ENCODE results near the gene DAZAP1. TPM values are rescaled to one million over a fixed set of nuclear protein-coding genes. Genes with fewer than 3 reads are reported as not detected.

The DAZAP1 gene
- total and polyA plus RNA-seq, 9 donors = 29.6 to 113 (median 77.4) TPM

- peak in 1 of 5 donors; percentile 52 for DNase-seq
- TF ChIP-seq, protein P1, sequence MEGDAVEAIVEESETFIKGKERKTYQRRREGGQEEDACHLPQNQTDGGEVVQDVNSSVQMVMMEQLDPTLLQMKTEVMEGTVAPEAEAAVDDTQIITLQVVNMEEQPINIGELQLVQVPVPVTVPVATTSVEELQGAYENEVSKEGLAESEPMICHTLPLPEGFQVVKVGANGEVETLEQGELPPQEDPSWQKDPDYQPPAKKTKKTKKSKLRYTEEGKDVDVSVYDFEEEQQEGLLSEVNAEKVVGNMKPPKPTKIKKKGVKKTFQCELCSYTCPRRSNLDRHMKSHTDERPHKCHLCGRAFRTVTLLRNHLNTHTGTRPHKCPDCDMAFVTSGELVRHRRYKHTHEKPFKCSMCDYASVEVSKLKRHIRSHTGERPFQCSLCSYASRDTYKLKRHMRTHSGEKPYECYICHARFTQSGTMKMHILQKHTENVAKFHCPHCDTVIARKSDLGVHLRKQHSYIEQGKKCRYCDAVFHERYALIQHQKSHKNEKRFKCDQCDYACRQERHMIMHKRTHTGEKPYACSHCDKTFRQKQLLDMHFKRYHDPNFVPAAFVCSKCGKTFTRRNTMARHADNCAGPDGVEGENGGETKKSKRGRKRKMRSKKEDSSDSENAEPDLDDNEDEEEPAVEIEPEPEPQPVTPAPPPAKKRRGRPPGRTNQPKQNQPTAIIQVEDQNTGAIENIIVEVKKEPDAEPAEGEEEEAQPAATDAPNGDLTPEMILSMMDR (IDR thresholded peaks at IDR 0.05) = no peak
- no peak for TF ChIP-seq POLR2A (IDR thresholded peaks at IDR 0.05)
- TF ChIP-seq EP300 (IDR thresholded peaks at IDR 0.05) = no peak
- WGBS, 3 donors = 2 to 3% (median 2%) methylated on average over 54 to 74 of the region's 74 CpGs
- intact Hi-C loops (cut with DNase I) = loop anchor here in 2 of 4 donors (10.0 kb wide), 2 partner anchors 135 to 165 kb away; partner anchors contain the start of gene EFNA2 (in 2 of the 2)
- peaks cover 9% of the 10 kb centered on the region for H3K27me3 ChIP-seq
- H3K36me3 ChIP-seq = no peaks in the 10 kb centered on the region
- no peaks in the 10 kb centered on the region for H3K9me3 ChIP-seq
- H3K27ac ChIP-seq = no peak within 1 kb of the TSS
- H3K4me1 ChIP-seq (ENCODE audit: insufficient read depth) = peaks cover 4% of the 10 kb centered on the region
- H3K4me3 ChIP-seq = no peak within 1 kb of the TSS
Measured at GRCh38 chr19:1449467-1450442, 42.4 kb downstream of the DAZAP1 start, which contains the start of gene APC2. Gene APC2, plus strand, starts transcription at chr19:1450121. Its CDS starts 2,881 bp downstream, at chr19:1453002.

- H3K4me1 ChIP-seq (ENCODE audit: insufficient read depth) = peaks cover 1% of the 10 kb centered on the region
- H3K36me3 ChIP-seq = no peaks in the 10 kb centered on the region
- intact Hi-C loops (cut with DNase I) = no loop called here
- H3K9me3 ChIP-seq = no peaks in the 10 kb centered on the region
- DNase-seq = no peak
- WGBS, 3 donors = 38 to 50% (median 43%) methylated on average over 22 of the region's 22 CpGs
- no peak for TF ChIP-seq POLR2A (IDR thresholded peaks at IDR 0.05)
- TF ChIP-seq, protein P1 (IDR thresholded peaks at IDR 0.05) = no peak
- no peak for TF ChIP-seq EP300 (IDR thresholded peaks at IDR 0.05)
- peaks cover 9% of the 10 kb centered on the region for H3K27me3 ChIP-seq
- H3K4me3 ChIP-seq = no peak overlapping the region
- no peak overlapping the region for H3K27ac ChIP-seq
Measured at GRCh38 chr19:1450735-1451731, 43.6 kb downstream of the DAZAP1 start.

GRCh38 chr19:1451916-1452801, 44.8 kb downstream of the DAZAP1 start:
- H3K4me3 ChIP-seq = no peak overlapping the region
- 12 to 16% (median 14%) methylated on average over 37 to 39 of the region's 39 CpGs for WGBS, 3 donors
- H3K36me3 ChIP-seq = no peaks in the 10 kb centered on the region
- intact Hi-C loops (cut with DNase I) = no loop called here
- H3K27me3 ChIP-seq = peaks cover 9% of the 10 kb centered on the region
- TF ChIP-seq EP300 (IDR thresholded peaks at IDR 0.05) = no peak
- TF ChIP-seq POLR2A (IDR thresholded peaks at IDR 0.05) = no peak
- TF ChIP-seq, protein P1 (IDR thresholded peaks at IDR 0.05) = no peak
- H3K9me3 ChIP-seq = no peaks in the 10 kb centered on the region
- no peak for DNase-seq
- H3K4me1 ChIP-seq (ENCODE audit: insufficient read depth) = peaks cover 1% of the 10 kb centered on the region
- H3K27ac ChIP-seq = no peak overlapping the region

Data from ovary (tissue), 9 donors.